ENCODE results near the gene SLC10A7. TPM values are rescaled to one million over a fixed set of nuclear protein-coding genes. Genes with fewer than 3 reads are reported as not detected.

Gene SLC10A7
- total and polyA plus RNA-seq, 2 experiments from 2014 or later: 0.81 to 4.3 TPM

- H3K4me2 ChIP-seq: peak overlapping the region; percentile 96
- peak overlapping the region; percentile 98 for H3K4me3 ChIP-seq
- H3K4me1 Mint-ChIP-seq: peaks cover 5% of the 10 kb centered on the region; the same call in 1 of the 3 replicates
- H3K27ac Mint-ChIP-seq: no peak overlapping the region
- H3K27me3 Mint-ChIP-seq (ENCODE audit: insufficient read depth, low read depth, poor library complexity): no peaks in the 10 kb centered on the region
- H3K36me3 Mint-ChIP-seq (ENCODE audit: low read depth): no peaks in the 10 kb centered on the region
- no peak overlapping the region for H3K4me3 Mint-ChIP-seq
- peak; percentile 83 for DNase-seq (ENCODE audit: low spot score)
- ATAC-seq: peak; percentile 78
- peaks cover 51% of the 10 kb centered on the region for H3K27me3 ChIP-seq (ENCODE audit: insufficient read depth)
- no peaks in the 10 kb centered on the region for H4K20me1 ChIP-seq (replicated peaks; ENCODE audit: insufficient read depth)
- no peak for TF ChIP-seq ZNF331 (CRISPR knock-in tag; IDR thresholded peaks at IDR 0.05; ENCODE audit: low read depth)
- TF ChIP-seq NANOG (IDR thresholded peaks at IDR 0.05; ENCODE audit: borderline replicate concordance): no peak
- TF ChIP-seq JUNB (IDR thresholded peaks at IDR 0.05; ENCODE audit: unreplicated experiment): no peak
- TF ChIP-seq, protein P1, sequence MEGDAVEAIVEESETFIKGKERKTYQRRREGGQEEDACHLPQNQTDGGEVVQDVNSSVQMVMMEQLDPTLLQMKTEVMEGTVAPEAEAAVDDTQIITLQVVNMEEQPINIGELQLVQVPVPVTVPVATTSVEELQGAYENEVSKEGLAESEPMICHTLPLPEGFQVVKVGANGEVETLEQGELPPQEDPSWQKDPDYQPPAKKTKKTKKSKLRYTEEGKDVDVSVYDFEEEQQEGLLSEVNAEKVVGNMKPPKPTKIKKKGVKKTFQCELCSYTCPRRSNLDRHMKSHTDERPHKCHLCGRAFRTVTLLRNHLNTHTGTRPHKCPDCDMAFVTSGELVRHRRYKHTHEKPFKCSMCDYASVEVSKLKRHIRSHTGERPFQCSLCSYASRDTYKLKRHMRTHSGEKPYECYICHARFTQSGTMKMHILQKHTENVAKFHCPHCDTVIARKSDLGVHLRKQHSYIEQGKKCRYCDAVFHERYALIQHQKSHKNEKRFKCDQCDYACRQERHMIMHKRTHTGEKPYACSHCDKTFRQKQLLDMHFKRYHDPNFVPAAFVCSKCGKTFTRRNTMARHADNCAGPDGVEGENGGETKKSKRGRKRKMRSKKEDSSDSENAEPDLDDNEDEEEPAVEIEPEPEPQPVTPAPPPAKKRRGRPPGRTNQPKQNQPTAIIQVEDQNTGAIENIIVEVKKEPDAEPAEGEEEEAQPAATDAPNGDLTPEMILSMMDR (conservative IDR thresholded peaks at IDR 0.05; ENCODE audit: low read depth in 2 of 2): no peak
- TF ChIP-seq, protein P2, sequence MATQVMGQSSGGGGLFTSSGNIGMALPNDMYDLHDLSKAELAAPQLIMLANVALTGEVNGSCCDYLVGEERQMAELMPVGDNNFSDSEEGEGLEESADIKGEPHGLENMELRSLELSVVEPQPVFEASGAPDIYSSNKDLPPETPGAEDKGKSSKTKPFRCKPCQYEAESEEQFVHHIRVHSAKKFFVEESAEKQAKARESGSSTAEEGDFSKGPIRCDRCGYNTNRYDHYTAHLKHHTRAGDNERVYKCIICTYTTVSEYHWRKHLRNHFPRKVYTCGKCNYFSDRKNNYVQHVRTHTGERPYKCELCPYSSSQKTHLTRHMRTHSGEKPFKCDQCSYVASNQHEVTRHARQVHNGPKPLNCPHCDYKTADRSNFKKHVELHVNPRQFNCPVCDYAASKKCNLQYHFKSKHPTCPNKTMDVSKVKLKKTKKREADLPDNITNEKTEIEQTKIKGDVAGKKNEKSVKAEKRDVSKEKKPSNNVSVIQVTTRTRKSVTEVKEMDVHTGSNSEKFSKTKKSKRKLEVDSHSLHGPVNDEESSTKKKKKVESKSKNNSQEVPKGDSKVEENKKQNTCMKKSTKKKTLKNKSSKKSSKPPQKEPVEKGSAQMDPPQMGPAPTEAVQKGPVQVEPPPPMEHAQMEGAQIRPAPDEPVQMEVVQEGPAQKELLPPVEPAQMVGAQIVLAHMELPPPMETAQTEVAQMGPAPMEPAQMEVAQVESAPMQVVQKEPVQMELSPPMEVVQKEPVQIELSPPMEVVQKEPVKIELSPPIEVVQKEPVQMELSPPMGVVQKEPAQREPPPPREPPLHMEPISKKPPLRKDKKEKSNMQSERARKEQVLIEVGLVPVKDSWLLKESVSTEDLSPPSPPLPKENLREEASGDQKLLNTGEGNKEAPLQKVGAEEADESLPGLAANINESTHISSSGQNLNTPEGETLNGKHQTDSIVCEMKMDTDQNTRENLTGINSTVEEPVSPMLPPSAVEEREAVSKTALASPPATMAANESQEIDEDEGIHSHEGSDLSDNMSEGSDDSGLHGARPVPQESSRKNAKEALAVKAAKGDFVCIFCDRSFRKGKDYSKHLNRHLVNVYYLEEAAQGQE (IDR thresholded peaks at IDR 0.05; ENCODE audit: unreplicated experiment): no peak
- TF ChIP-seq, protein P3, sequence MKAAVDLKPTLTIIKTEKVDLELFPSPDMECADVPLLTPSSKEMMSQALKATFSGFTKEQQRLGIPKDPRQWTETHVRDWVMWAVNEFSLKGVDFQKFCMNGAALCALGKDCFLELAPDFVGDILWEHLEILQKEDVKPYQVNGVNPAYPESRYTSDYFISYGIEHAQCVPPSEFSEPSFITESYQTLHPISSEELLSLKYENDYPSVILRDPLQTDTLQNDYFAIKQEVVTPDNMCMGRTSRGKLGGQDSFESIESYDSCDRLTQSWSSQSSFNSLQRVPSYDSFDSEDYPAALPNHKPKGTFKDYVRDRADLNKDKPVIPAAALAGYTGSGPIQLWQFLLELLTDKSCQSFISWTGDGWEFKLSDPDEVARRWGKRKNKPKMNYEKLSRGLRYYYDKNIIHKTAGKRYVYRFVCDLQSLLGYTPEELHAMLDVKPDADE (IDR thresholded peaks at IDR 0.05): no peak
- no peak for TF ChIP-seq ZNF462 (CRISPR knock-in tag; IDR thresholded peaks at IDR 0.05)
- no peak for TF ChIP-seq ZNF114 (CRISPR knock-in tag; IDR thresholded peaks at IDR 0.05)
- TF ChIP-seq CREB1 (CRISPR knock-in tag; IDR thresholded peaks at IDR 0.05; ENCODE audit: low read depth): peak; percentile 95
- TF ChIP-seq STAT1 (IDR thresholded peaks at IDR 0.05; ENCODE audit: unreplicated experiment): no peak
- TF ChIP-seq EZH2phosphoT487 (IDR thresholded peaks at IDR 0.05; ENCODE audit: unreplicated experiment): no peak
- no peak for TF ChIP-seq EZH2 (IDR thresholded peaks at IDR 0.05; ENCODE audit: low read depth, unreplicated experiment)
- peak; percentile 50 for TF ChIP-seq POLR2AphosphoS5 (IDR thresholded peaks at IDR 0.05; ENCODE audit: low read depth)
- H3K9me3 Mint-ChIP-seq: no peaks in the 10 kb centered on the region
- peak overlapping the region; percentile 99 for H2AFZ ChIP-seq
- no peaks in the 10 kb centered on the region for H3K79me2 ChIP-seq (replicated peaks; ENCODE audit: insufficient read depth)
- no peaks in the 10 kb centered on the region for H3K36me3 ChIP-seq (ENCODE audit: insufficient read depth)
- no peak overlapping the region for H3K27ac ChIP-seq (ENCODE audit: low read depth)
- H3F3A ChIP-seq (replicated peaks; ENCODE audit: low read depth): no peaks in the 10 kb centered on the region
- H3K4me1 ChIP-seq (ENCODE audit: insufficient read depth): peaks cover 7% of the 10 kb centered on the region; the same call in 1 of the 2 replicates
- H3K9me2 ChIP-seq (ENCODE audit: insufficient read depth): no peaks in the 10 kb centered on the region
Observed at GRCh38 chr4:146522098-146522868, 543 bp upstream of the SLC10A7 start.

Measured in GM23338 (cell line).